Fibroblast of the aortic adventitia (primary cell): Measurements from ENCODE around the gene IGF1R. TPM values are rescaled to one million over a fixed set of nuclear protein-coding genes. Genes with fewer than 3 reads are reported as not detected.

Experiments used
- DNase-seq: peaks from one replicate; pipeline ENCODE4 v3.0.0-alpha.2; 2010; ENCODE audit warnings: low read depth
- H3K4me3 ChIP-seq: 2 replicates; pipeline ENCODE4 v1.5.1; 2011; ENCODE audit warnings: low read depth, mild to moderate bottlenecking, control low read depth, low read length, moderate library complexity
- CTCF ChIP-seq: IDR thresholded peaks from 2 replicates; pipeline ENCODE4 v1.5.1; 2011; ENCODE audit warnings: mild to moderate bottlenecking, low read length, control low read depth, inconsistent platforms; ENCODE audit not compliant: insufficient read depth
- total RNA-seq: library from RNA; depleted of rRNA; stranded (reverse); fragments of >200 nt; gene quantifications from 2 replicates; pipeline ENCODE4 v1.2.3, GENCODE V29; 2012; ENCODE audit warnings: low replicate concordance

The IGF1R gene
- total RNA-seq, 1 donor, result 45.6 TPM

DNA sequence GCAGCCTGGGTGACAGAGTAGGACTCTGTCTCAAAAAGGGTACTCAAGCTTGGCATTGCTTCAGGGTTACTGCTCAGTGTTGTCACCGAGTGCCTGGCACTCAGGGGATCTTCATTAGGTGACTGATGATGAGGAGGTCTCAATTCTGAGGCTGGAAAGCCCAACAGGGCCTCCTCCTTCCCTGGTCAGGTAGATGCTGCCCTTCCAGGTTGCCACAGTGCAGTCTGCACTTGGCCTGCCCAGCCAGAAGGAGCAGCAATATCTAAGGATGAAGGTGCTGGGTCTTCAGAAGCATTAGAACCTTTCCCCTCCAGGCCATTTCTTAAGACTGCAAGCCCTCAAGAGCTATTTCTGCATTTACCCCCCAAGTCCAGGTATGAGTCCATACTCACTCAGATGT, 317.3 kb downstream of the IGF1R start:
- no peak for TF ChIP-seq CTCF
- no peak overlapping the region for H3K4me3 ChIP-seq
- DNase-seq, result no peak

DNA sequence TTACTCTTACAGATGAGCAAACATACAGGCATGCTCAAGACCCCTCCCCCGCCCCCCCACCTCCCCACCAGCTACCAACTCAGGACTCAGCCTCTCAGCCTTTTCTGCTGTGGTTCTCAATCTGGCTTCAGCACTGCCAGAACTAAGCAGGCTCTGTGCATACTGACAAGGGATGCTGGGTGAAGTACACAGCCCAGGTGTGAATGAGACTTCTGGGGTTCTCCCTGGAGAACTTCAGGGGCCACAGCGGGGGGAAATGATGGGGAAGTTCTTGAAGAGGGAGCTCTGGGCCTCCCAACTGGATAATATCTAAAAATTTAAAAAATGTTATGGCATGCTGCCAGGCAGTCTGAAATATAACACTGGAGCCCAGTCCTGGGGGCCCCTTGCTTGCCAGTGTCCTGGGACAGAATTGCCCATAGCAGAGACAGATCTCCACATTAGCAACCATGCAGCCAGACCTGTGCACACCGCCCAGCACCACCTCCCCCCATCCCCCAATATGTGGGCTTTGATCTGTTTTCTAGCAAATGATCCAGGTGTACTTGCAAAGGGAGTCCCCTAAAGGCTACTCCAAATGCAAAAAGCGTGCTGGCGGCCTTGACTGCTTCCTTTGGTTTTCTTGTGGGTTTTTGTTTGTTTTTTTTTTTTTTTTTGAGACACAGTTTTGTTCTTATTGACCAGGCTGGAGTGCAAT, 317.9 kb downstream of the IGF1R start:
- DNase-seq, result peak; percentile 28
- no peak for TF ChIP-seq CTCF
- H3K4me3 ChIP-seq, result no peak overlapping the region

GRCh38 chr15:98967096-98967495, 318.8 kb downstream of the IGF1R start:
- DNase-seq, result no peak
- no peak overlapping the region for H3K4me3 ChIP-seq
- TF ChIP-seq CTCF, result no peak

GRCh38 chr15:98967916-98968315, 319.6 kb downstream of the IGF1R start:
- no peak for TF ChIP-seq CTCF
- DNase-seq, result no peak
- H3K4me3 ChIP-seq, result no peak overlapping the region

GRCh38 chr15:98968576-98968975, 320.2 kb downstream of the IGF1R start:
- no peak overlapping the region for H3K4me3 ChIP-seq
- DNase-seq, result no peak
- no peak for TF ChIP-seq CTCF

- no peak for TF ChIP-seq CTCF
- DNase-seq, result no peak
- no peak overlapping the region for H3K4me3 ChIP-seq
Measured at GRCh38 chr15:98969126-98969735, 320.9 kb downstream of the IGF1R start.
